GM11168 (cell line): ENCODE results near the gene UBE2D4.
"Not testable (repeated sequence)": the region's sequence is repeated elsewhere in the genome, so short reads cannot be mapped to it uniquely, and the experiment has no call there.

Source experiments
- in situ Hi-C: fragments of 300-500 bp; cut with MboI; formaldehyde crosslinking; loops from one replicate; pipeline ENCODE4 v1.12.0; 2022; ENCODE audit warnings: low sequenced_read_pairs; ENCODE audit not compliant: unreplicated experiment

UBE2D4 gene

DNA sequence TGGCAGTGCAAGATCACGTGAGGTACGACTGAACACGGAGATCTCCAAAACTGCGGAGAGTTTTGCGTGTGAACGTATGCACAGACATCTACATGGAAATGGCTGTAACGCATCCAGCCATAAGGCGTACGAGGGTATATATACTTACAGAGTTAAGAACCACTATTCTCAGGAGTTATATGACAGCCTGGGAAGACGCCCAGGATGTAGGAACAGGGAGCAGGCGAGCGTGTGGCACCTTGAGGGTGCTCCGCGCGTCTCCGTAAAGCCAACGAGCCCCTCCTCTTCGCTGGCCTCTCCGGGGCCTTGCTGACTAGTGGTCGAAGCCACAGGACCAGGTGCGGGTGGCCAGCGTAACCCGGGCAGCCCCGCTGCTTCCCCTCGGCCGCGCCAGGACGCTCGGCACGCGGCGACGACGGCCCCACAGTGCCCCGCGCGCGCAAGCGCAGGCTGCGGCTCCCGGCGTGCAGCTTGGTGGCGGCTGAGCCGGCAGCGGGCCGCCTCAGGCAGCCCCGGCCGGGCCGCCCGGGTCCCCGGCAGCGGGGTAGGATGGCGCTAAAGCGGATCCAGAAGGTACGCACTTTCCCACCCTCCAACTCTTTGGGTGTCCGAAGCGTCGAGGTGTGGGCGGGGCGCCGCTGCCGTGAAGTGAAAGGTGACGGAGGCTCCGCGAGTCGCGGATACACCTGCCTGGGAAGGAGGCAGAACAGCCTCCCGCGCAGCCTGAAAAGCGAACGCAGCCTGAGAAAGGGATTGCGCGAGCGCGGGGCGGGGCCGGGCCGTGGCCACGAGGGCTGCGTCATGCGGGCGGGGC lies at the start of gene UBE2D4:
TSS of gene UBE2D4 (plus strand) at position 453 of the 814 bp plus-strand sequence. CDS start at position 550, 97 bp downstream.
- in situ Hi-C loops: no loop called here

DNA sequence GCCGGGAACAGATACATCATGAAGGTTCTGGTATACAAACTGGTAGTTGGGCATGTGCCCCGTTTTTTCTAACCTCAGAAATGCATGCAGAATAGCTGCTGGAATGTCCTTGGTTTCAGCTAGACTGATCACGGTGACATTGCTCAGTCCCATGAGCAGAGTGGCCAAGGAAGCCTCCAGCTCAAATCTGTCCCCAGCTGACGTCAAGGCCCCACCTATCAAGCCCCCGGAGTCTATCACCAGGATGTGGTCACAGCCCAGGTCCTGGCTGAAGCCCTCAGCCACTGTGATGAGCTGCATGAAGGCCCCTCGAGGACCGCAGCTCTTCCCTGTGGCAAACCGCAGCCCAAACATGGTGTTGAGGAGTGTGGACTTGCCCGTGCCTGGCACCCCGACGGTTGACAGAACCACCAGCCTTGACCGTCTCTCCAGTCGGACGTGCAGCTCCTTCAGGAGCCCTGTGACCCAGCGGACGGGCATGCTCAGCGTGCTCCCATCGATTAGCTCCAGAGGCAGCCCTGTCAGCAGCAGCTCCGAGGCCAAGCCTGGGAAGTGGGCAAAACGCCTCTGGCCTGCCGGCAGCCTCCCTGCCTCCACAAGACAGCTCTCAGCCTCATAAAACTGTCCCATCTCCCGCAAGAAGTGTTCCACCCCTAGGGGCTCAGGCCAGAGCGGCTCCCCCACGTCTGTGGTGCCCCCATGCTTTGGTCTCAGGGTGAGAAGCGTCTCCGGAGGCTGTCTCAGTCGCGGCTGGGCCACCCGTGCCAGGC lies 49.1 kb upstream of the UBE2D4 start:
- in situ Hi-C loops: no loop called here

GRCh38 chr7:43877968-43878864 lies 48.0 kb upstream of the UBE2D4 start:
- in situ Hi-C loops: no loop called here

GRCh38 chr7:43878867-43879266 lies 47.4 kb upstream of the UBE2D4 start:
- in situ Hi-C loops: no loop called here

DNA sequence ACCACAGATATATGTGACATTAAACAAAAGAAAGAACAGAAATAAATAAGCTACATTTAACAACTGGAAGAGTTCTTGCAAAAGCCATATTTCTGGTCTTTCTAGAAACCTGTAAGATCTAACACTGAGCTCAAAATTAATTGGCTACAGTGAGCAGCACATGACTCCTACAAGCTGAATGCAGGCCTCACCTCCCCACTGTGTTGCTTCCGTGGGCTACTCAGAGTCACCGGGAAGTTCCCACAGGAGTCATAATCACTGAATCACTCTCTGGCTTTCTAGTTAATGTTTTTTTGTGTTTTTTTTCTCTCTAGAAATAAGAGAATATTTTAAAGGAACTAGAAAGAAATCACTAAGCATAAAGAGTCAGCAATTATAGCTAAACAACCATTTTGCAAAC lies 46.8 kb upstream of the UBE2D4 start:
- in situ Hi-C loops: no loop called here

GRCh38 chr7:43880596-43880995 lies 45.6 kb upstream of the UBE2D4 start:
- in situ Hi-C loops: no loop called here

DNA sequence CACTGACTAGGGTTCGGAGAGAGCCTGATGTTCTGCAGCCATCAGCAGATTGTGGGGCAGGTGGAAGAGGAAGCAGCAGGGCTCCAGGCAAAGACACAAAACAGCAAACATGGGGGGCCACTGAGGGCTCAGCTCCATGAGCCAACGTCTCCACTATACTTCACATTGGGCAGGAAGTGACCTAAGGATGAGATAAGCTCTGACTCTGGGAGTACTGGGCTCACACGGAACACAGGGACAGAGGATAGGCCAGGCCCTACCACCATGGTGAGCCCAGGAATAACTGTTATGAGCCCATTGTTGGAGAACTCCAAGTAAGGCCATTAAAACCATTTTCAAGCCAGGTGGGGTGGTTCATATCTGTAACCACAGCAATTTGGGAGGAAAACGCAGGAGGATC lies 42.0 kb upstream of the UBE2D4 start:
- in situ Hi-C loops: no loop called here

- in situ Hi-C loops: no loop called here
These were observed 41.6 kb upstream of the UBE2D4 start for GRCh38 chr7:43884617-43885016.

DNA sequence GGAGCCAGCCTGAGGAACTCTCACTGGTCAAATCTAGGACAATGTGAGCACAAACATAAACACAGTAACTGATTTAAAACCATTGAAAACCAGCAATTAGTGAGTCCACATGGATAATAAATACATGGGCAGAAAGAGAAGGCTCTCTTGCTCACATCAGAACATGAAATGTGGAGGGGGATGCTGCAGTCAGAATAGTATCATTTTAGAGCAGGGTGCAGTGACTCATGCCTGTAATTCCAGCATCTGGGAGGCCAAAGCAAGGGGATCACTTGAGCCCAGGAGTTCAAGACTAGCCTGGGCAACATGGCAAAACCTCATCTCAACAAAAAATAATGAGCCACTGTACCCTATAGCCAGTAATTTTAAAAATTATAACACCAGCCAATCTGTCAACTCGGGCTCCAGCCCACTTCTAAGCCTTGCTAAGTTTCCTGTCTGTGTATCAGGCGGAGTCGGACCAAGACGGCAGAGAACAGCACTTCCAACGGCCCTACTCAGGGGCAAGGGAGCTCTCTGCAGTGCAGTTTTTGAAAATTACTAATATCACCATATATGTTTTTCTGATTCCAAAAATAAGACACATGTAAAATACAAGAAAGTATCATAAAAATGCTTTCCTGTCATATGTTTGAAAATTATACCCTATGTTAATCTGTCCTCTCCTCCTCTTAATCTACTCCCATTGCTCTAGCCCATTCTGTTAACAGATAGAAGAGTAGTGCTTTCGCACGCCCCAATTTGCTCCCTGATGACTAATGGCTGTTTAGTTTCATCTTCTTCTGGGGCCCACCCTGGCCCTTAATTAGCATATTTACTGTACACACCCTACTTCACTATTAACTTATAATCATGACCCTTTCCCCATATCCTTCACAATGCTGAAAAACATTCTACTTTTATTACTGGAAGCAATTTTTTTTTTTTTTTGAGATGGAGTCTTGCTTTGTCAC lies 37.0 kb upstream of the UBE2D4 start:
- in situ Hi-C loops: no loop called here

GRCh38 chr7:43890468-43890867 lies 35.8 kb upstream of the UBE2D4 start:
- in situ Hi-C loops: no loop called here

GRCh38 chr7:43891069-43891955 lies 34.9 kb upstream of the UBE2D4 start:
- in situ Hi-C loops: no loop called here

DNA sequence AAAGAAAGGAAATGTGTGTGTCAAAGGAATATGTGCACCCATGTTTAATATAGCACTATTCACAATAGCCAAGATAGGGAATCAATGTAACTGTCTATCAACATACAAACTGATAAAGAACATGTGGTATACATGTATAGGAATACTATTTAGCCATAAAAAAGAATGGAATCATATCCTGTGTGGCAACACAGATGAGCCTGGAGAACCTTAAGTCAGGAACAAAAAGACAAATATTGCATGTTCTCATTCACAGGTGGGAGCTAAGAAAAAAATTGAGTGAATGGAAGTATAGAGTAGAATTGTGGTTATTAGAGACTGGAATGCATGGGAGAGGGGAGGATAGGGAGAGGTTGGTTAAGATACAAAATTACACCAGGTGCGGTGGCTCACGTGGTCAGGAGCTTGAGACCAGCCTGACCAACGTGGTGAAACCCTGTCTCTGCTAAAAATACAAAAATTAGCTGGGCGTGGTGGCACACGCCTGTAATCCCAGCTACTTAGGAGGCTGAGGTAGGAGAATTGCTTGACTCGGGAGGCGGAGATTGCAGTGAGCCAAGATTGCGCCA lies 30.3 kb upstream of the UBE2D4 start:
- in situ Hi-C loops: no loop called here

DNA sequence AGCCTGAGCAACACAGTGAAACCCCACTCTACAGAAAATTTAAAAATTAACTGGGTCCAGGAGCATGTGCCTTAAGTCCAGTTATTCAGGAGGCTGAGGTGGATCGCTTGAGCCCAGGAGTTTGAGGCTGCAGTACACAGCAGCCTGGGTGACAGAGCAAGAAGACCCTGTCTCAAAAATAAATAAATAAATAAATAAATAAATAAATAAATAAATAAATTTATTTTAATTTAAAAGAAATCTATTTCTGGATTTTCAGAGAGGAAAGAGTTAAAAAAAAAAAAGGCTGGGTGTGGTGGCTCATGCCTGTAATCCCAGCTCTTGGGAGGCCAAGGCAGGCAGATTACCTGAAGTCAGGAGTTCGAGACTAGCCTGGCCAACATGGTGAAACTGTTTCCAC lies 27.7 kb upstream of the UBE2D4 start:
- in situ Hi-C loops: not testable (repeated sequence)

- in situ Hi-C loops: no loop called here
These were observed 23.6 kb upstream of the UBE2D4 start for GRCh38 chr7:43902542-43903054.

GRCh38 chr7:43904533-43905208 lies 21.6 kb upstream of the UBE2D4 start:
- in situ Hi-C loops: no loop called here

GRCh38 chr7:43905209-43905946 lies 20.9 kb upstream of the UBE2D4 start:
- in situ Hi-C loops: no loop called here

GRCh38 chr7:43905956-43906330 lies 20.3 kb upstream of the UBE2D4 start:
- in situ Hi-C loops: no loop called here
